SK-N-SH (cell line): ENCODE measurements around the gene RPL22. TPM values are rescaled to one million over a fixed set of nuclear protein-coding genes. Genes with fewer than 3 reads are reported as not detected.

ENCODE experiments used
- CTCF ChIA-PET: fragments of 300-600, 350-600 bp; formaldehyde crosslinking; extraction: SDS; loops from one replicate; lab custom pipeline; 2021; lab: Yijun Ruan, JAX
- POLR2A ChIA-PET: fragments of 350-600 bp; sonication (Branson Sonifier 250); formaldehyde crosslinking; extraction: SDS; loops from one replicate; lab custom pipeline; 2020; ENCODE audit warnings: antibody characterized with exemption, inconsistent platforms; lab: Yijun Ruan, JAX
- DNase-seq: peaks from one replicate; pipeline ENCODE4 v3.0.0; 2012
- H2AFZ ChIP-seq: fragments of 200-600 bp; sonication (generic); 2 replicates; pipeline ENCODE4 v1.8.1; 2016; ENCODE audit warnings: antibody characterized with exemption, mild to moderate bottlenecking, low read depth
- H3F3A ChIP-seq: fragments of 200-600 bp; sonication (generic); replicated peaks from 2 replicates; pipeline ENCODE3; 2016; ENCODE audit warnings: antibody characterized with exemption, mild to moderate bottlenecking; ENCODE audit not compliant: insufficient read depth
- H3K27ac ChIP-seq, 2 experiments: fragments of 200-500 bp in 1 of 2; fragments of 200-600 bp in 1 of 2; sonication (Bioruptor generic) in 1 of 2; sonication (generic), shearing (Covaris generic) in 1 of 2; 2 replicates each; pipeline versions ENCODE4 v1.5.1 to v1.6.1; 2014 to 2016; ENCODE audit warnings: low read depth in 2 of 2, inconsistent platforms in 1 of 2, low read length in 1 of 2, mild to moderate bottlenecking in 1 of 2, mixed read lengths in 1 of 2
- H3K27me3 ChIP-seq: fragments of 200-600 bp; sonication (generic), shearing (Covaris generic); 2 replicates; pipeline ENCODE4 v1.6.1; 2016; ENCODE audit warnings: mixed run types; ENCODE audit not compliant: insufficient read depth
- H3K36me3 ChIP-seq, 2 experiments: fragments of 200-500 bp in 1 of 2; fragments of 200-600 bp in 1 of 2; sonication (Bioruptor generic) in 1 of 2; sonication (generic) in 1 of 2; replicated peaks in 1 of 2; 2 replicates each; pipeline versions ENCODE3 to v1.5.1; 2014 to 2016; ENCODE audit warnings: low read length in 1 of 2, mild to moderate bottlenecking in 1 of 2; ENCODE audit not compliant: insufficient read depth in 2 of 2, control insufficient read depth in 1 of 2
- H3K4me1 ChIP-seq, 2 experiments: fragments of 200-500 bp in 1 of 2; fragments of 200-600 bp in 1 of 2; sonication (Bioruptor generic) in 1 of 2; sonication (generic), shearing (Covaris generic) in 1 of 2; 2 replicates each; pipeline versions ENCODE4 v1.5.1 to v1.6.1; 2014 to 2016; ENCODE audit warnings: low read depth in 1 of 2, low read length in 1 of 2, mixed run types in 1 of 2; ENCODE audit not compliant: insufficient read depth in 2 of 2, control insufficient read depth in 1 of 2
- H3K4me2 ChIP-seq: fragments of 200-600 bp; sonication (generic), shearing (Covaris generic); 2 replicates; pipeline ENCODE4 v1.6.1; 2017; ENCODE audit warnings: mixed run types
- H3K4me3 ChIP-seq, 2 experiments: fragments of 200-500 bp in 1 of 2; fragments of 200-600 bp in 1 of 2; sonication (Bioruptor generic) in 1 of 2; sonication (generic), shearing (Covaris generic) in 1 of 2; 2 replicates each; pipeline versions ENCODE4 v1.5.1 to v1.8.1; 2014 to 2016; ENCODE audit warnings: low read depth in 2 of 2, inconsistent platforms in 1 of 2, low read length in 1 of 2, mild to moderate bottlenecking in 1 of 2, mixed read lengths in 1 of 2, moderate library complexity in 1 of 2
- H3K79me2 ChIP-seq: fragments of 200-600 bp; sonication (generic); 2 replicates; pipeline ENCODE4 v1.8.1; 2017; ENCODE audit warnings: mild to moderate bottlenecking; ENCODE audit not compliant: insufficient read depth
- H3K9ac ChIP-seq: fragments of 200-600 bp; sonication (generic); 2 replicates; pipeline ENCODE4 v1.6.1; 2017; ENCODE audit warnings: mixed run types
- H3K9me2 ChIP-seq: fragments of 200-600 bp; sonication (generic); 2 replicates; pipeline ENCODE4 v1.6.1; 2017; ENCODE audit warnings: mixed run types
- H3K9me3 ChIP-seq: fragments of 200-600 bp; sonication (generic); 2 replicates; pipeline ENCODE4 v1.6.1; 2017; ENCODE audit warnings: mixed run types, mild to moderate bottlenecking, moderate library complexity
- H4K20me1 ChIP-seq: fragments of 200-600 bp; sonication (generic); 2 replicates; pipeline ENCODE4 v1.6.1; 2017; ENCODE audit warnings: mild to moderate bottlenecking, mixed run types; ENCODE audit not compliant: insufficient read depth
- CHD2 ChIP-seq: fragments of 150-350 bp; IDR thresholded peaks from 2 replicates; pipeline ENCODE4 v1.6.1; 2018; ENCODE audit warnings: low read length; ENCODE audit not compliant: partially characterized antibody
- CTCF ChIP-seq: fragments of 200-600 bp; sonication (generic); IDR thresholded peaks from 2 replicates; pipeline ENCODE4 v1.6.1; 2017; ENCODE audit warnings: antibody characterized with exemption, mild to moderate bottlenecking, moderate library complexity
- FOSL2 ChIP-seq: IDR thresholded peaks from 2 replicates; pipeline ENCODE4 v1.4.0; 2012; ENCODE audit warnings: low read depth, mild to moderate bottlenecking, moderate library complexity, borderline replicate concordance
- FOXJ3 ChIP-seq: sonication (generic); formaldehyde crosslinking; IDR thresholded peaks from 2 replicates; pipeline ENCODE4 v1.5.1; 2020; ENCODE audit warnings: mild to moderate bottlenecking, missing genetic modification reagents
- FOXM1 ChIP-seq: IDR thresholded peaks from 2 replicates; pipeline ENCODE4 v1.4.0; 2012; ENCODE audit warnings: low read depth, mild to moderate bottlenecking
- GABPA ChIP-seq: IDR thresholded peaks from 2 replicates; pipeline ENCODE4 v1.4.0; 2012; ENCODE audit warnings: low read depth, mild to moderate bottlenecking
- MAX ChIP-seq: IDR thresholded peaks from 2 replicates; pipeline ENCODE4 v1.4.0; 2012; ENCODE audit warnings: low read depth
- MXI1 ChIP-seq: IDR thresholded peaks from 2 replicates; pipeline ENCODE4 v1.6.1; 2012; ENCODE audit warnings: mild to moderate bottlenecking, low read depth, low read length, improper control_type of control experiment
- NRF1 ChIP-seq: IDR thresholded peaks from 2 replicates; pipeline ENCODE4 v1.6.1; 2012; ENCODE audit warnings: low read depth, mild to moderate bottlenecking, low read length
- RAD21 ChIP-seq: IDR thresholded peaks from 2 replicates; pipeline ENCODE4 v1.6.1; 2012; ENCODE audit warnings: mild to moderate bottlenecking, low read length
- SMC3 ChIP-seq: IDR thresholded peaks from 2 replicates; pipeline ENCODE4 v1.6.1; 2012; ENCODE audit warnings: low read depth, low read length, improper control_type of control experiment
- TAF1 ChIP-seq: IDR thresholded peaks from 2 replicates; pipeline ENCODE4 v1.6.1; 2012; ENCODE audit warnings: low read depth, mild to moderate bottlenecking, low read length, moderate library complexity, borderline replicate concordance
- TCF12 ChIP-seq: IDR thresholded peaks from 2 replicates; pipeline ENCODE4 v1.4.0; 2012
- USF2 ChIP-seq: fragments of 150-350 bp; IDR thresholded peaks from 2 replicates; pipeline ENCODE4 v1.6.1; 2017; ENCODE audit warnings: antibody characterized with exemption, low read length, low read depth, borderline replicate concordance
- YY1 ChIP-seq: IDR thresholded peaks from 2 replicates; pipeline ENCODE4 v1.4.0; 2012; ENCODE audit warnings: low read depth, mild to moderate bottlenecking
- WGBS: methylation state at CpG from one replicate; pipeline ENCODE4 v1.1.6; 2017; ENCODE audit warnings: low lambda C conversion rate; 5-methylcytosine and 5-hydroxymethylcytosine counted together
- polyA plus RNA-seq, 3 experiments: library from polyadenylated mRNA; depleted of rRNA; stranded (reverse); fragments of >200 nt; gene quantifications; 2 replicates each; pipeline ENCODE4 v1.2.3, GENCODE V29; 2012
- TF ChIP-seq, protein P1 (sequence below): IDR thresholded peaks from 2 replicates; pipeline ENCODE4 v1.6.1; 2012; ENCODE audit warnings: mild to moderate bottlenecking, low read depth, low read length, moderate library complexity

Gene RPL22
- polyA plus RNA-seq, 1 of the 3 experiments (the other 2 are of a cell fraction), result 140 TPM

DNA sequence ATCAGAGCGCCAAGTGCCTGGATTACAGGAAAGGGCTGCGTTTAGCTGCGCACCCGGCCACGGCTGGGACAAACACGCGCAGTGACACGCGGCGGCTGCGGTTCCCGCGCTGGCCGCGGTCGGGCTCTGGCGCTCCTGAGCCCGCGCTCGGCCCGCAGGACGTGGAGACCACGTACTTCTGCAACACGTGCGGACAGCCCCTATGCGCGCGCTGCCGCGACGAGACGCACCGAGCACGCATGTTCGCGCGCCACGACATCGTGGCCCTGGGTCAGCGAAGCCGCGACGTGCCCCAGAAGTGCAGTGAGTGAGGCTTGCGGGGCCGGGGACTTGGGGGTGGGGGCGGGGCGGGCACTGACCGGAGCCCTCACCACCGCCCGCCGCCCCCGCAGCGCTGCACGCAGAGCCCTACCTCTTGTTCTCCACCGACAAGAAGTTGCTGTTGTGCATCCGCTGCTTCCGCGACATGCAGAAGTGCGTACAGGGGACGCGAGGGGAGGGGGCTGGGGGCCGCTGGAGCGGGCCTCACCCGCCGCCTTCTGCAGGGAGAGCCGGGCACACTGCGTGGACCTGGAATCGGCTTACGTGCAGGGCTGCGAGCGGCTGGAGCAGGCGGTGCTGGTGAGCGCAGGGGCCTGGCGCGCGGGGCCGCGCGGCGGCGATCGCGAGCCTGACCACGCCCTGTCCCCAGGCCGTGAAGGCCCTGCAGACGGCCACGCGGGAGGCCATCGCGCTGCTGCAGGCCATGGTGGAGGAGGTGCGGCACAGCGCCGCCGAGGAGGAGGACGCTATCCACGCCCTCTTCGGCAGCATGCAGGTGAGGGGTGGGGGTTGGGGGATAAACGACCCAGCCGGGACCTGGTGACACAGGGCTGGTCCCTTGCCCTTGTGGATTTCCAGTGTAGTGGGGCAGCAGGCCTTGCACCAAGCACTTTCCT, 9.6 kb upstream of the RPL22 start:
- no peaks in the 10 kb centered on the region for H3K27me3 ChIP-seq
- H3K36me3 ChIP-seq, result peaks cover 0 to 11% of the 10 kb centered on the region in 2 experiments
- H3K27ac ChIP-seq, result peak overlapping the region in 1 of 2 experiments; percentile 71; a peak in 2 of 4 replicates
- no peaks in the 10 kb centered on the region for H3K79me2 ChIP-seq
- no peaks in the 10 kb centered on the region for H4K20me1 ChIP-seq
- H3K4me1 ChIP-seq, result peaks cover 0 to 18% of the 10 kb centered on the region in 2 experiments; a peak in 1 of 4 replicates
- CTCF ChIA-PET, result interaction anchor here (0.6 to 5.1 kb wide), 30 partner anchors 10 to 1433 kb away, joined by 3 to 43 read pairs (median 5); partner anchors contain the start of genes ICMT and RPL22
- H3K9ac ChIP-seq, result peak overlapping the region; percentile 53
- POLR2A ChIA-PET, result interaction anchor here (0.7 to 1.6 kb wide), 4 partner anchors 10 to 36 kb away, joined by 3 to 6 read pairs (median 4); partner anchors contain the start of genes ICMT and RPL22
- peak; percentile 93 for DNase-seq
- WGBS, result 20% methylated on average over 1 of the region's 99 CpGs
- H3K9me2 ChIP-seq, result no peaks in the 10 kb centered on the region
- peak overlapping the region; percentile 59; the same call in 1 of the 2 replicates for H2AFZ ChIP-seq
- TF ChIP-seq FOXM1 (no peak), SMC3 (0 out of 2 replicates have a peak, but pooled peaks have one; percentile 19), FOXJ3 (CRISPR knock-in tag) (no peak), MXI1 (peak; percentile 82), YY1 (no peak), USF2 (no peak; the same call in 1 of the 2 replicates), TCF12 (no peak), MAX (peak; percentile 91), NRF1 (peak; percentile 65), CTCF (peak; percentile 47), TAF1 (no peak), CHD2 (peak; percentile 10), FOSL2 (no peak), RAD21 (peak; percentile 24; the same call in 1 of the 2 replicates), GABPA (no peak)
- TF ChIP-seq, protein P1, sequence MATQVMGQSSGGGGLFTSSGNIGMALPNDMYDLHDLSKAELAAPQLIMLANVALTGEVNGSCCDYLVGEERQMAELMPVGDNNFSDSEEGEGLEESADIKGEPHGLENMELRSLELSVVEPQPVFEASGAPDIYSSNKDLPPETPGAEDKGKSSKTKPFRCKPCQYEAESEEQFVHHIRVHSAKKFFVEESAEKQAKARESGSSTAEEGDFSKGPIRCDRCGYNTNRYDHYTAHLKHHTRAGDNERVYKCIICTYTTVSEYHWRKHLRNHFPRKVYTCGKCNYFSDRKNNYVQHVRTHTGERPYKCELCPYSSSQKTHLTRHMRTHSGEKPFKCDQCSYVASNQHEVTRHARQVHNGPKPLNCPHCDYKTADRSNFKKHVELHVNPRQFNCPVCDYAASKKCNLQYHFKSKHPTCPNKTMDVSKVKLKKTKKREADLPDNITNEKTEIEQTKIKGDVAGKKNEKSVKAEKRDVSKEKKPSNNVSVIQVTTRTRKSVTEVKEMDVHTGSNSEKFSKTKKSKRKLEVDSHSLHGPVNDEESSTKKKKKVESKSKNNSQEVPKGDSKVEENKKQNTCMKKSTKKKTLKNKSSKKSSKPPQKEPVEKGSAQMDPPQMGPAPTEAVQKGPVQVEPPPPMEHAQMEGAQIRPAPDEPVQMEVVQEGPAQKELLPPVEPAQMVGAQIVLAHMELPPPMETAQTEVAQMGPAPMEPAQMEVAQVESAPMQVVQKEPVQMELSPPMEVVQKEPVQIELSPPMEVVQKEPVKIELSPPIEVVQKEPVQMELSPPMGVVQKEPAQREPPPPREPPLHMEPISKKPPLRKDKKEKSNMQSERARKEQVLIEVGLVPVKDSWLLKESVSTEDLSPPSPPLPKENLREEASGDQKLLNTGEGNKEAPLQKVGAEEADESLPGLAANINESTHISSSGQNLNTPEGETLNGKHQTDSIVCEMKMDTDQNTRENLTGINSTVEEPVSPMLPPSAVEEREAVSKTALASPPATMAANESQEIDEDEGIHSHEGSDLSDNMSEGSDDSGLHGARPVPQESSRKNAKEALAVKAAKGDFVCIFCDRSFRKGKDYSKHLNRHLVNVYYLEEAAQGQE, result no peak
- H3F3A ChIP-seq, result no peaks in the 10 kb centered on the region
- no peaks in the 10 kb centered on the region for H3K9me3 ChIP-seq
- H3K4me2 ChIP-seq, result peak overlapping the region; percentile 85
- peak overlapping the region; percentile 56 to 58 for H3K4me3 ChIP-seq
